Hepatocyte (in vitro differentiated cells): ENCODE results near the gene LURAP1L.

Source experiments
- CTCF ChIP-seq: fragments of 200-600 bp; sonication (generic); IDR thresholded peaks from 2 replicates; pipeline ENCODE4 v1.5.1; 2016; ENCODE audit warnings: antibody characterized with exemption, mild to moderate bottlenecking; ENCODE audit not compliant: poor library complexity
- EZH2phosphoT487 ChIP-seq: fragments of 200-600 bp; sonication (generic); IDR thresholded peaks from one replicate; pipeline ENCODE4 v1.6.1; 2018; ENCODE audit warnings: antibody characterized with exemption, mild to moderate bottlenecking, low read depth, moderate library complexity; ENCODE audit not compliant: unreplicated experiment, severe bottlenecking

DNA sequence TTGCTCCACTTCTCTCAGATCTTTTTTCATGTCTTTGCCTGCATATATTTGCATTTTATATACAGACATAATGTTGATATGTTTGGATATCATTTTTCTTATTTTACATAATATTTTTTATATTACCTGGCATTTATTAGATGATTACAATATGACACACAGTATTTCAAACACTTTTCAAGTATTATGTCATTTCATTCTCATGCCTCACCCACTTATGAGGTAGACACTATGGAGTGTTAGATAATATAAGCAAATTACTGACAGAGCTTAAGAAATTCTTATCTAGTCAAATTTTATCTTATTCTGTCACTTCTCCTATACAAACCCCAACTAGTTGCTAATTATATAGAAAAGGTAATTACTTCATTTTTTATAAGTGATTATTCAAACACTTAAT, 11.1 kb downstream of the LURAP1L start:
- TF ChIP-seq CTCF: no peak
- TF ChIP-seq EZH2phosphoT487: no peak
